Mesothelial cell of epicardium (in vitro differentiated cells): ENCODE results near the gene LTBP3. TPM values are rescaled to one million over a fixed set of nuclear protein-coding genes. Genes with fewer than 3 reads are reported as not detected.
"Not testable (repeated sequence)": the region's sequence is repeated elsewhere in the genome, so short reads cannot be mapped to it uniquely, and the experiment has no call there.

Source experiments
- DNase-seq, 2 experiments: peaks; one replicate each; pipeline ENCODE4 v3.0.0; 2021; ENCODE audit warnings: low spot score in 2 of 2; ENCODE audit not compliant: unreplicated experiment in 2 of 2
- H3K27ac Mint-ChIP-seq: 2 replicates; pipeline ENCODE4 v1.8.0; 2021; ENCODE audit warnings: mixed read lengths
- H3K27me3 Mint-ChIP-seq: 2 replicates; pipeline ENCODE4 v1.8.0; 2021; ENCODE audit warnings: low read depth, mixed read lengths
- H3K36me3 Mint-ChIP-seq: 2 replicates; pipeline ENCODE4 v1.8.0; 2021; ENCODE audit warnings: mixed read lengths
- H3K4me1 Mint-ChIP-seq: 2 replicates; pipeline ENCODE4 v1.8.0; 2021; ENCODE audit warnings: mixed read lengths
- H3K4me3 Mint-ChIP-seq: 2 replicates; pipeline ENCODE4 v1.8.0; 2021; ENCODE audit warnings: mild to moderate bottlenecking, moderate library complexity, mixed read lengths
- H3K9me3 Mint-ChIP-seq: 2 replicates; pipeline ENCODE4 v1.8.0; 2021; ENCODE audit warnings: mixed read lengths
- total RNA-seq: library from RNA; stranded (reverse); gene quantifications from 3 replicates; pipeline ENCODE4 v1.2.1, GENCODE V29; 2021
- TF ChIP-seq, protein P1 (sequence below): fragments of 200-600 bp; sonication (generic); IDR thresholded peaks from one replicate; pipeline ENCODE4 v1.5.0; 2021; ENCODE audit warnings: antibody characterized with exemption; ENCODE audit not compliant: unreplicated experiment

The LTBP3 gene
- total RNA-seq, 1 donor from 2014 or later = 333 TPM

GRCh38 chr11:65524014-65524740 is 34.0 kb downstream of the LTBP3 start:
- peaks cover 35% of the 10 kb centered on the region for H3K4me1 Mint-ChIP-seq
- H3K9me3 Mint-ChIP-seq = no peaks in the 10 kb centered on the region
- H3K4me3 Mint-ChIP-seq = peak overlapping the region; percentile 62
- TF ChIP-seq, protein P1, sequence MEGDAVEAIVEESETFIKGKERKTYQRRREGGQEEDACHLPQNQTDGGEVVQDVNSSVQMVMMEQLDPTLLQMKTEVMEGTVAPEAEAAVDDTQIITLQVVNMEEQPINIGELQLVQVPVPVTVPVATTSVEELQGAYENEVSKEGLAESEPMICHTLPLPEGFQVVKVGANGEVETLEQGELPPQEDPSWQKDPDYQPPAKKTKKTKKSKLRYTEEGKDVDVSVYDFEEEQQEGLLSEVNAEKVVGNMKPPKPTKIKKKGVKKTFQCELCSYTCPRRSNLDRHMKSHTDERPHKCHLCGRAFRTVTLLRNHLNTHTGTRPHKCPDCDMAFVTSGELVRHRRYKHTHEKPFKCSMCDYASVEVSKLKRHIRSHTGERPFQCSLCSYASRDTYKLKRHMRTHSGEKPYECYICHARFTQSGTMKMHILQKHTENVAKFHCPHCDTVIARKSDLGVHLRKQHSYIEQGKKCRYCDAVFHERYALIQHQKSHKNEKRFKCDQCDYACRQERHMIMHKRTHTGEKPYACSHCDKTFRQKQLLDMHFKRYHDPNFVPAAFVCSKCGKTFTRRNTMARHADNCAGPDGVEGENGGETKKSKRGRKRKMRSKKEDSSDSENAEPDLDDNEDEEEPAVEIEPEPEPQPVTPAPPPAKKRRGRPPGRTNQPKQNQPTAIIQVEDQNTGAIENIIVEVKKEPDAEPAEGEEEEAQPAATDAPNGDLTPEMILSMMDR = no peak
- peaks cover 11% of the 10 kb centered on the region for H3K36me3 Mint-ChIP-seq
- H3K27ac Mint-ChIP-seq = peak overlapping the region; percentile 92
- DNase-seq = peak in 1 of 2 experiments; percentile 66
- H3K27me3 Mint-ChIP-seq = no peaks in the 10 kb centered on the region

GRCh38 chr11:65523631-65523968 is 34.6 kb downstream of the LTBP3 start:
- H3K4me3 Mint-ChIP-seq = peak overlapping the region; percentile 26
- not testable (repeated sequence) for H3K9me3 Mint-ChIP-seq, H3K27me3 Mint-ChIP-seq, H3K36me3 Mint-ChIP-seq, DNase-seq
- peak overlapping the region; percentile 92 for H3K27ac Mint-ChIP-seq
- H3K4me1 Mint-ChIP-seq = peaks cover 35% of the 10 kb centered on the region

DNA sequence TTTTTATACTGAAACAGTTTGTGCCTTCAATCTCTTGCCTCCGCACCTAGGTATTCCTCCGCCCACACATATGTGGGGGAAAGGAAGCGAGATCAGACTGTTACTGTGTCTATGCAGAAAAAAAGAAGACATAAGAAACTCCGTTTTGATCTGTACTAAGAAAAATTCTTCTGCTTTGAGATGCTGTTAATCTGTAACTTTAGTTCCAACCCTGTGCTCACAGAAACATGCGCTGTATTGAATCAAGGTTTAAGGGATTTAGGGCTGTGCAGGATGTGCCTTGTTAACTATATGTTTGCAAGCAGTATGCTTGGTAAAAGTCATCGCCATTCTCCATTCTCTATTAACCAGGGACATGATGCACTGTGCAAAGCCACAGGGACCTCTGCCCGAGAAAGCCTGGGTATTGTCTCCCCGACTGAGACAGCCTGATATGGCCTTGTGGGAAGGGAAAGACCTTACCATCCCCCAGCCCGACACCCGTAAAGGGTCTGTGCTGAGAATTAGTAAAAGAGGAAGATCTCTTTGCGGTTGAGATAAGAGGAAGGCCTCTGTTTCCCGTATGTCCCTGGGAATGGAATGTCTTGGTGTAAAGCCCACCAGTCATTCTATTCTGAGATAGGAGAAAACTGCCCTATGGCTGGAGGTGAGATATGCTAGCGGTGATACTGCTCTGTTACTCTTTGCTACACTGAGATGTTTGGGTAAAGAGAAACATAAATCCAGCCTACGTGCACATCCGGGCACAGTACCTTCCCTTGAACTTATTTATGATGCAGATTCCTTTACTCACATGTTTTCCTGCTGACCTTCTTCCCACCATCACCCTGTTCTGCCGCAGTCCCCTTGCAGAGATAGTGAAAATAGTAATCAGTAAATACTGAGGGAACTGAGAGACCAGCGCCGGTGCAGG is 35.2 kb downstream of the LTBP3 start:
- H3K9me3 Mint-ChIP-seq, H3K27me3 Mint-ChIP-seq, DNase-seq, H3K36me3 Mint-ChIP-seq: not testable (repeated sequence)
- H3K4me1 Mint-ChIP-seq = peaks cover 35% of the 10 kb centered on the region
- peak overlapping the region; percentile 81 for H3K27ac Mint-ChIP-seq
- peak overlapping the region; percentile 26 for H3K4me3 Mint-ChIP-seq

DNA sequence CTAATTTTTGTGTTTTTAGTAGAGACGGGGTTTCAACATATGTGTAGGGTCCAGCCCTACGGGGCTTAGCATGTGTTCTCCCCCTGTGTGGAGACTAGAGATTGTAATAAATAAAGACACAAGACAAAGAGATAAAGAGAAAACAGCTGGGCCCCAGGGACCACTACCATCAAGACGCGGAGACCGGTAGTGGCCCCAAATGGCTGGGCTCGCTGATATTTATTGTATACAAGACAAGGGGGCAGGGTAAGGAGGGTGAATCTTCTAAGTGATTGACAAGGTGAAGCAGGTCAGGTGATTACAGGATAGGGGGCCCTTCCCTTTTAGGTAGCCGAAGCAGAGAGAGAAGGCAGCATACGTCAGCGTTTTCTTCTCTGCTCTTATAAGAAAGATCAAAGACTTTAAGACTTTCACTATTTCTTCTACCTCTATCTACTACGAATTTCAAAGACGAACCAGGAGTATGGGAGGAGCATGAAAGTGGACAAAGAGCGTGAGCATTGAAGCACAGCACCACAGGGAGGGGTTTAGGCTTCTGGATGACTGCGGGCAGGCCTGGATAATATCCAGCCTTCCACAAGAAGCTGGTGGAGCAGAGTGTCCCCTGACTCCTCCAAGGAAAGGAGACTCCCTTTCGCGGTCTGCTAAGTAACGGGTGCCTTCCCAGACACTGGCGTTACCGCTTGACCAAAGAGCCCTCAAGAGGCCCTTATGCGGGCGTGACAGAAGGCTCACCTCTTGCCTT is 36.2 kb downstream of the LTBP3 start:
- H3K36me3 Mint-ChIP-seq, H3K9me3 Mint-ChIP-seq, DNase-seq, H3K27me3 Mint-ChIP-seq: not testable (repeated sequence)
- Mint-ChIP-seq H3K27ac (peak overlapping the region; percentile 80), H3K4me3 (peak overlapping the region; percentile 32), H3K4me1 (peaks cover 33% of the 10 kb centered on the region)

DNA sequence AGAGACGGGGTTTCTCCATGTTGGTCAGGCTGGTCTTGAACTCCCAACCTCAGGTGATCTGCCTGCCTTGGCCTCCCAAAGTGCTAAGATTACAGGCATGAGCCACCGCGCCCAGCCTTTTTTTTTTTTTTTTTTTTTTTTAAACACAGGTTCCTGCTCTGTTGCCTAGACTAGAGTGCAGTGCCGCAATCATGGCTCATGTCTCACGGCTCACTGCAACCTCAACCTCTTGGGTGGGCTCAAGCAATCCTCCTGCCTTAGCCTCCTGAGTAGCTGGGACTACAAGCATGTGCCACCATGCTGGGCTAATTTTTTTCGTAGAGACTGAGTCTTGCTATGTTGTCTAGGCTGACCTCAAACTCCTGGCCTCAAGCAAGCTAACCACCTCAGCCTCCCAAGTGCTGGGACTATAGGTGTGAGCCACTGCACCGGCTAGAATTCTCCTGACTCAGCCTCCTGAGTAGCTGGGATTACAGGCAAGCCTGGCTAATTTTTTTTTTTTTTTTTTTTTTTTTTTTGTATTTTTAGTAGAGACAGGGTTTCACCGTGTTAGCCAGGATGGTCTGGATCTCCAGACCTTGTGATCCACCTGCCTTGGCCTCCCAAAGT is 39.1 kb downstream of the LTBP3 start:
- not testable (repeated sequence) for H3K27me3 Mint-ChIP-seq, H3K36me3 Mint-ChIP-seq, H3K27ac Mint-ChIP-seq, H3K9me3 Mint-ChIP-seq, H3K4me3 Mint-ChIP-seq, DNase-seq
- H3K4me1 Mint-ChIP-seq = peaks cover 23% of the 10 kb centered on the region

- Mint-ChIP-seq H3K36me3 (no peaks in the 10 kb centered on the region), H3K27ac (peak overlapping the region; percentile 10), H3K4me1 (no peaks in the 10 kb centered on the region), H3K27me3 (no peaks in the 10 kb centered on the region), H3K9me3 (no peaks in the 10 kb centered on the region), H3K4me3 (no peak overlapping the region)
- TF ChIP-seq, protein P1 = no peak
- DNase-seq = no peak
Measured at GRCh38 chr11:65516135-65516968, 41.8 kb downstream of the LTBP3 start.

- not testable (repeated sequence) for DNase-seq, H3K9me3 Mint-ChIP-seq, H3K36me3 Mint-ChIP-seq, H3K27me3 Mint-ChIP-seq, H3K27ac Mint-ChIP-seq, H3K4me1 Mint-ChIP-seq, H3K4me3 Mint-ChIP-seq
Measured at GRCh38 chr11:65512311-65512710, 45.8 kb downstream of the LTBP3 start.
